Fibroblast of skin of left quadriceps (primary cell): Measurements from ENCODE around the gene FRRS1L.
A peak's percentile ranks its signal among the peaks of the same experiment; 100 is the strongest.
"Not testable (repeated sequence)": the region's sequence is repeated elsewhere in the genome, so short reads cannot be mapped to it uniquely, and the experiment has no call there.

ENCODE experiments used
- DNase-seq, 2 experiments: peaks; one replicate each; pipeline ENCODE4 v3.0.0-alpha.2; 2013; ENCODE audit warnings: low read depth in 2 of 2

The FRRS1L gene

DNA sequence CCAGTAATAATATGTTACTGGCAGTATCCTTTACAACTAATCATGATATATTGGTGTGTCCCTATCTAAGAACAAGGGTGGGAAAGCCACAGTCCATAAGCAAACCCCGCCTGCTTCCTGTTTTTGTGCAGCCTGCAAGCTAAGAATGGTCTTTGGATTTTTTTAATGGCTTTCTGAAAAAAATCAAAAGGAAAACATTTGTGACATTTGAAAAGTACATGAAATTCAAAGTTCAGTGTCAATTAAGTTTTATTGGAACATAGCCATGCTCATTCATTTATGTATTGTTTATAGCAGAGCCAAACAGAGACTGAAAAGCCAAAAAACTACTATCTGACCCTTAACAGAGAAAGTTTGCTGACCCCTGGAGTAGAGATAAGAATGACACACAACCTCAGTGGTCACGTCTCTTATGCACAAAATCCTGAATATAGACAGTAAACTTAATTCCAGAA, 34.5 kb downstream of the FRRS1L start:
- DNase-seq, result no peak

DNA sequence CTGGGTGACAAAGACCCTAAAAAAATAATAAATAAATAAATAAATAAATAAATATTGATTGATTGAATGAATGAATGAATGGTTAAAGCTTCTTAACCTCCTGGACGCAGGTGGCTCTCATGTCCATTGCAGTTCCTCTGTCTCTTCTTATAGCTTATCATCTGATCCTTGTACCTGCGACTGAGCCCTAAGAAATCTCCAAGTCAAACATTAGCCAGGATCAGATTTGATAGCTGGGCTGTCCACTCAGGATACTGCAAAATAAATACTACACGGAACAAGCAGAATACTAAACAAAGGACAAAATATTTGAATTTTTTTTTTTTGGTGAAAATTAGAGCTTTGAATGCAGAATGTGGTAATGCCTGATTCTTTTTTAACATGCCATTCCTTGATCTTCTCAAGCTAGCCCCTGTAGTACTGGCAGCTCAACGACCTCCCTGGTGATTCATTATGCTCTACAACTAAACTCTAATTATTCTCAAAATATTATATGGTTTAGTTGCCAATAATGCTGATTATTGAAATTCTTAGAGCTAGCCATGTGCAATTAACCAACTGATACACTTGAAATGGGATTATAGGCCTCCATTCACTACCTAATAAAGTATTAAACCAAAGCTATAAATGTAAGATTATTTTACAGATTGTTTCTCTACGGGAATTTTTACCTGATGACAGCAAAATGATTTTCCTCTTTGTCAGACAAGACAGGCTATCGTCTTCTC, 37.4 kb downstream of the FRRS1L start:
- no peak for DNase-seq

DNA sequence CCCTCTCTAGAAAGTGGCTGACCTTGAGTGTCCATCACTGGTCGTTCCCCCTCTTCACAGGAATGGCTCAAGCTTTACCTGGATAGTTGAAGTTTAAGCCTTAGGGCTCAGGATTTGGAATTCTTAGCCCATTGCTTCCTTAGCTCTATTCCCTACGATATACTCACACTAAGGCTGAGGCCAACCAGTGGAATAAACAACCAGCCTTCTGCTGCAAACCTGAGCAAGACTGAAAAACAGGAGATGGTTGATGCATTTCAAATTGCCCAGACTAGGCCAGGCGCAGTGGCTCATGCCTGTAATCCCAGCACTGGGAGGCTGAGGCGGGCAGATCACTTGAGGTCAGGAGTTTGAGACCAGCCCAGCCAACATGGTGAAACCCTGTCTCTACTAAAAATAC, 40.4 kb downstream of the FRRS1L start:
- DNase-seq, result not testable (repeated sequence)

DNA sequence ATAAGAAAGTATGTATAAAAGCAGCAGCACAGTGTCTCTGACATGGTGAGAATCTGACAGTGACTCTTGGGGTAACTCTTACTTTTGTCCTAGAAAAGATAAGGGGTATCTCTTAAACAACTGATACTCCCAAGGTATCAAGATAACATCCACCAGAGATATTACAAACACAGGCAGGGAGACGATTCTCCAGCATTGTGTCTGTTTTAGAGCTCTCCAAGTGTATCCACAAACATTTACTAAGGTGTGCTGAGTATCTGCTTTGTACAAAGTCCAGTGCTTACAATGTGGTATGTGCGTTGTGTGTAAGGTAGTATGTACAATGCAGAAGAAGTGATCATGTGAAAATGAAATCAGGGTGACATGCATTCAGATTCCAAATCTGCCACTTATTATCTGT, 42.9 kb downstream of the FRRS1L start:
- no peak for DNase-seq

DNA sequence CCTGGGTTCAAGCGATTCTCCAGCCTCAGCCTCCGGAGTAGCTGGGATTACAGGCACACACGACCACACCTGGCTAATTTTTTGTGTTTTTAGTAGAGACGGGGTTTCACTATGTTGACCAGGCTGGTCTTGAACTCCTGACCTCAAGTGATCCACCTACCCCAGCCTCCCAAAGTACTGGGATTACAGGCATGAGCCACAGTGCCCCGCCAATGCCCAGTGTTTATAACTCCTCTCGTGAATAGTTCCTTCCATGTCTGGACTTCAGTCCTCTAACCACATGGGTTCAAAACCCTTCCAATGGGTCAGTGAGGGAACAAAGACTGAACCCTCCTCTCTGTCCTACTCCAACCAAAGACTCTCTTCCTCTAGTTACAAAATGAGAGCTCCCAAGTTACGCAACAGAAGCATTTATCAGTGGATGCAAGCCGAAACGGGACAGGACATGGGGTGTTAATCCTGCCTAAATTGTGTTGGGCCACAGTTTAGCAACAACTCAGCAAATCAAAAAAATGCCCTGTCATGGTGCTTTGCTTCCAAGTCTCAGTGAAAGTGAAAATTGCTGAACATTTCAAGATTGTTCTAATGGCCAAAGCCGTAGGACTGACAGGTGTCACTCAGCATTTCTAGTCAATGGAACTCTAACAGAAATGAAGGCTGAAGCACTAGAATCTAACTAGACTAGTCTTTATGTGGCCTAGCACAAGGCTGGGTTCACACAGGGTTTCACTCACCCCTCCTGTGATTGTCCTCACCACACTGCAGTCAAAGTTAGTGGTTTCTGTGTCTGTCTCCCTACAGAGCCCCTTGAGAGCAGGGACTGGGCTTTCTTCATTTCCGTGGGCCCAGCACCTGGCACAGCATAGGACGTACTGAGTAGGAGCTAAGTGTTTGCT, 44.1 kb downstream of the FRRS1L start:
- no peak for DNase-seq

DNA sequence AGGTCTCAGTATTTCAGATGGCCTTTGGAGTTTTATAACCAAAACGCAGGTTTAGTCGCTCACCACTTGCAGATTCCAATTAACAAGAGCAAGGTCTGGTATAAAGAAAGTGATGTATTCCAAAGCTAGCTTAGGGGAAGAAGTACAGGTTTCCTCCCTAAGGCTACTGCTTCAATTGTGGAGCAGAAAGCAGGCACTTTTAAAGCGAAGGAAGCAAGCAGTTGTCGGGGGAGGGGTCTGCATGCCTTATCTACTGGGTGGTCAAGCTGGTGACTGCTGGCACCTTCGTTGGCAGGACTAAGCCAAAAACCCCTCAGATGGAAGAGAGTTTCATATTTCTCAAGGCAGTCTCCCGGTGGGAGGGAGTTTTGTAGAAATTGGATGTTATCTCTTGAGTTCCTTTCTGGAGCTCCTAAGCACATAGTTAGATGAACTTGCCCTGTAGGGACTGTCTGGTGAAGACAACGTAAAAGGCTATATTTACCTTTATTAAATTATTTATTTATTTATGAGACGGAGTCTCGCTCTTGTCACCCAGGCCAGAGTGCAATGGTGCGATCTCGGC, 45.7 kb downstream of the FRRS1L start:
- no peak for DNase-seq

DNA sequence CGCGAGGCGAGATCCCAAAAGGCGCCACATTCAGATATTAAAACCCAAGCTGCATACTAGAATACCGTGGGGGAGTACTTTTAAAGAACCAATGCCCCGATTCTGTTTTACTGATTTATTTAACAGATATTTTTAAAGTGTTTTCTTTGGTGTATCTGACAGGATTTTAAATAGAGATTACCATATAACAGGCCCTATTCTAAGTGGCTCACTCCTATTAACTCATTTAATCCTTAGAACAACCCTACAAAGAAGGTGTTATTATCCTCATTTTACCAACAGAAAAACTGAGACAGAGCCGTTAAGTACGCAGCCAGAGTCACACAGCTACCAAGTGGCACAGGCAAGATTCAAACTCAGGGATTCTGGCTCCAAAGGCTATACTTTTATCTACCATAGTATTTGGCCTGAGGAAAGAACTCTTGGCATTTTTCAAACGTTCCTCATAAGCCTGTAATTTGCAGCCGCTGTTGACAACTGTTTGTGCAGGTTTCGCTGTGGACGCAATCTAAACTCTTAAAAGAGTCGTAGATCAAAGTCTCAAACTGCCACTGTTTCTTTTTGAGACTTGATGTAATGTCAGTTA, 46.8 kb downstream of the FRRS1L start:
- DNase-seq, result no peak

DNA sequence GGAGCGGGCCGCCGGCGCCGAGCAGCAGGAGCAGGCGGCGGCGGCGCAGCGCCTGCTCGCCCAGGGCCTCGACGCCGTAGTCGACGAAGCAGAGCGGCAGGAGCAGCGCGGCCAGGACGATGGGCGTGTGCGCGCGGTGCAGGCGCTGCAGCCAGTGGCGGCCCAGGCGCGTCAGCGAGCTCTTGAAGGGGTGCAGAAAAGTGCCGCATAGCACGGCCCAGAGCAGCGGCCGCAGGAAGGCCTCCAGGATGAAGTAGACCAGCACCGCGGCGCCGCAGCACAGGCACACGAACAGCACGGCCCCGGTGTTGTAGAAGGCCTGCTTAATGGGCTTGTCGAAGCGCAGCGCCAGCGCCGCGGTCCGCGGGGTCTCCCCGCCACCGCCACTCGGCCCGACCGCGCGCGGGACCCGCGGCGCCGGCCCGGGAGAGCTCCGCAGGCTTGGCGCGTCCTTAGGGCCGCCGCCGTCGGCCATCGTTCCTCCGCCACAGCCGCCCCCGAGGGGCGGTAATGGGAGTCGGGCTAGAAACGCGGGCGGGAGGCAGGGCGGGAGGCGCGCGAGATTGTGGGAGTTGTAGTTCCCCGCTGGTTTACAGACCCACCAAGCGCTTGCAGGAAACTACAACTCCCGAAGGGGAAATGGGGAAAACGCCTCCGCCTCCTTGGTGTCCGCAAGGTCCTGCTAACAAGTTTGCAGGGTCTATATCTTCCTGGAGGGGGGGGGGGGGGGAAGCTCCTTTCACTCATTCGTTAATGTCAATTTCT, 47.4 kb downstream of the FRRS1L start, which contains the start of gene TMEM245:
Gene TMEM245, minus strand, starts transcription at position 509 of the 765 bp plus-strand sequence. Its CDS starts 34 bp downstream, at position 475.
- DNase-seq, result peak; percentile 99

DNA sequence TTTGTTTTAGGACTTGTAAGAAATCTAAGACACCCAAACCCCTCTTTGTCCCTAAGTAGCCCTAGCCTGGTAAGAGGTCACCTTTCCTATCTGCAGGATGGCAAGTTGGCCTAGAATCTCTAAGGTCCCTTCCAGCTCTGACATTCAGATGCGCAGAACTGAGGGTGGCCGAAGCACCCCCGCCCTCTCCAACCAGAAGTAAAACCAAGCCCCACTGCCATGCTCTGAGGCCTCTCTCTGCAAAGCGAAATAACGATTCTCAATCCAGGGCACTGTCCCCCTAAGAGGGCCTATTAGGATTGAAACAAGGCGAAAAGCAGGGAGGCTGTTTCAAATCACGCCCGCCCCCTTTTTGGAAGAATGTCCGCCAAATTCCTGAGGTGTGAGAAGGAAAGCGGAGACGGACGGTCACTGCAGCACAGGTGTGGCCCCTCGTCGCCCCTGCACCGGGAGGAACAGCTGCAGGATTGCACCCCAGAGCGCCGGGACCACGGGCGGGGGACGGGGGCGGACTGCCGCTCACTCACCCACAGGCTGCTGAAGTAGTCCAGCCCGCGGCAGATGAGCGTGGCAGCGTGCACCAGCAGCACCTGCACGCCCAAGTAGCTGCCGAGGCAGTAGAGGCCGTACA, 48.1 kb downstream of the FRRS1L start:
- no peak for DNase-seq

DNA sequence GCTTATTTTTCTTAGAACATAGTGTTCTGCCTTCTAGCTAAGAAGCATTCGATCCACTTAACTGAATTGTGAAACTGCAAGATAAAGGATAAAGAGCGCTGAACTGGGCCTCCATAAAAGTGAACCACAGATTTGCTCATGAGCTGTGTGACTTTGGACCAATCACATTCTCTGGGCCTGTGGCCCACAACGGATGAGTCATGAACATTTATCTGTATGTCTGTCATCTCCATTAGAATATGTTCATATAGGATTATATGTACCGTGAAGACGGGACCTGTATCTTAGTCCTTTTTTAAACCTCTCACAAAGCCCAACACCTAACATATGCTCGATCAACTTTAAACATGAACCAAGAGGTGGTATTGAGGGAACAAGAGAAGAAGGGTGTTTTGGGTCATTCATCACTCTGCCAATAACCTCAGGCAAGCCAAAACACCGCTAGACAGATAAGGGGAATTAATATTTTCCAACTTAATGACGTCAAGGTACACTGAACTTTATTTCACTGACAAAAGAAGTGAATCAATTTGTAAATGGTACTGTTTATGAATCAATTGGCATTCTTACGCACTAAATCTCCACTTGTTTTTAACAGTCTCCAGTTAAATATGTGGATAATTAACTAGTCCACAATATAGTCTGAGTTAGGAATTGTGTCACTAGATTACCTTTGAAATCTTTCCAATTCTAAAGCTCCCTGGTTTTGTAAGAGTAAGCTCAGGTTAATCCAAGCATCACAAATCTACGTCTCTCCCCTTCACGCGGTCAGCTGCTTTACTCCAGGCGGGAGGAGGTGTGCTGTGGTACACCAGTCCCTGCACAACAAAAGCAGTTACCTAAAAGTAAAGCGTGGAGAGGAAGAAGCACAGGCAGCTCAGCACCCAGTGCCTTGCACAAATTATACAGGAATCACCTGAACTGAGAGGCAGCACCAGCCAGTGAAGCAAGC, 48.9 kb downstream of the FRRS1L start:
- DNase-seq, result peak; percentile 76 to 78

DNA sequence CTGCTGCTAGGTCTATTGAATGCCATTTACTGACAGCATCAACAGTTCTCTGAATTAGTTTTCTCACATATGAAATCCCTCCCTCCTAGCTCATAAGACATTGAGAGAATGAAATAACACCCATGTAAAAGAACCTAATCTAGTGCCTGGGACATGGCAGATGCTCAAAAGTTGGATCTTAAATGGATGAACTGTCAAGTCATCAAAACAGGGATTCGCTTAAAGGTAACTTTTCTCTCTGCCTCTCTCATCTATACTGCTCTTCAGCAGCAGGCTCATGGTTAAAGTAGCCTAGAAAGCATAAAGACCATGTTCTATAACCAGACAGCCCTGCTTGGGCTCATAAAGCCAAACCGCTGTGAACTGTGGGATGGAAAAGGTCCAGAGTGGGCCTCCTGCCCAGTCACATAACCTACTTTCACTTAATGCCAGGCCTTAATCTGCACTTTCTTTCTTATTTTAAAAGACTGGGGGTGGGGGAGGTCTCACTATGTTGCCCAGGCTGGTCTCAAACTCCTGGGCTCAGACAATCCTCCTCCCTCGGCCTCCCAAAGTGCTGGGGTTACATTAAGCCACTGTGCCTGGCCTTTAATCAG, 51.0 kb downstream of the FRRS1L start:
- DNase-seq, result no peak

DNA sequence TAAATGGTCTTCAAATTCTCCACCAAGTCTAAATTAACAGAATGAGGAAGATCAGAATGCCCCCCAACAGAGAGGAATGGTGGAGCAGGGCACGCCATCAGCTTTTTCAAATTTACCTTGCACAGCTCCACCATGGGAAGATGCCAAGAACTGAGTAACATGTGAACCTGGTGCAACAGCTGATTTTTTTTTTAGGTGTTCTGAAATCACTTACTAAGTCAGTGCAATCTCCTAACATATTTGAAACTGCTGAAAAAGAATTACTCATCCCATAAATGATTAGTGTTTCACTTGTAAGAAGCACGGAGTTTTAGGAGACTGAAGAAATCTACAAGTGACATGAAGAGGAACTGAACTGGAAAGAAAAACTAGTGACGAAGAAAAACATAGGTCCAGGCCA, 52.4 kb downstream of the FRRS1L start:
- no peak for DNase-seq

DNA sequence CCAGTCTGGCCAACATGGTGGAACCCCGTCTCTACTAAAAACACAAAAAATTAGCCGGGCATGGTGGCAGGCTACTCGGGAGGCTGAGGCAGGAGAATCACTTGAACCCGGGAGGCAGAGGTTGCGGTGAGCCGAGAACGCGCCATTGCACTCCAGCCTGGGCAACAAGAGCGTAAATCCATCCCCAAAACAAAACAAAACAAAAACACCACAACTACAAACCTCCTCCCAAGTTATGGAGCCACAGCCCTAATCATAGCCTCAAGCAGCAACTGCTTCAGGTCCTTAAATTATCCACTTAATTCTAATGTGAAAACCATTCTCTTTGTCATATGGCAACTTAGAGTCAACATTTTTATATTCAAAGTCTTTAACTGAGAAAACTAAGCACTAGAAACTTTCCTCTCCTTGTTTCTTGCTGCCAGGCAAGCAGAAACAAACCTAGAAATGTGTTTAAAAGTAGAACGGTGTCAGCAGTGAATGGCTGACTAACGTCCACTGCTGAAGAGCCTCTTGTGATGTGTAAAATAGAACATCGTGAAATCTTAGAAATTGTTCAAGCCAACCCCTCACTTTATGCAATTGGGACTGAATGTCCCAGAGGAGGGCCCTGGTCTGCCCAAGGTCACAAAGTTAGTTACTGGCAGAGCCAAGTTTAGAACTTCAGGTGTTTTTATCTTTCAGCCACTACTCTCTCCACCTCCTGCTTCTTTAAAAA, 53.0 kb downstream of the FRRS1L start:
- no peak for DNase-seq

DNA sequence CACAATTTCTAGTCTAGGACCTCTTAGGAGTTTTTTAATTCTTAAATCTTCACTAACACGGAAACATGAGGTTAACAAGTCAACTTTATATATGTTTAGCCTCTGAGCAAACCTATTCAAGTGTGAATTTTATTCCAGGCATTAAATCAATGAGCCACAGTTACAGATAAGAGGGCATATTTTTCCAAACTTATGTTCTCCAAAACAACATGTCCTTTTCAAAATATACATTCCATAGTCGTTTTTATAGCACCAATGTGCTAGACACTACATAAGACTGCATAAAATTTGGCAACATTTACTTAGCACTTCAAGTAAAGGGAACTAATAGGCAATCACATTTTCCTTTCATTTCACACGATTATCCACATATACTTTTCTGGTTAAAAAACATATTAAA, 53.8 kb downstream of the FRRS1L start:
- no peak for DNase-seq

DNA sequence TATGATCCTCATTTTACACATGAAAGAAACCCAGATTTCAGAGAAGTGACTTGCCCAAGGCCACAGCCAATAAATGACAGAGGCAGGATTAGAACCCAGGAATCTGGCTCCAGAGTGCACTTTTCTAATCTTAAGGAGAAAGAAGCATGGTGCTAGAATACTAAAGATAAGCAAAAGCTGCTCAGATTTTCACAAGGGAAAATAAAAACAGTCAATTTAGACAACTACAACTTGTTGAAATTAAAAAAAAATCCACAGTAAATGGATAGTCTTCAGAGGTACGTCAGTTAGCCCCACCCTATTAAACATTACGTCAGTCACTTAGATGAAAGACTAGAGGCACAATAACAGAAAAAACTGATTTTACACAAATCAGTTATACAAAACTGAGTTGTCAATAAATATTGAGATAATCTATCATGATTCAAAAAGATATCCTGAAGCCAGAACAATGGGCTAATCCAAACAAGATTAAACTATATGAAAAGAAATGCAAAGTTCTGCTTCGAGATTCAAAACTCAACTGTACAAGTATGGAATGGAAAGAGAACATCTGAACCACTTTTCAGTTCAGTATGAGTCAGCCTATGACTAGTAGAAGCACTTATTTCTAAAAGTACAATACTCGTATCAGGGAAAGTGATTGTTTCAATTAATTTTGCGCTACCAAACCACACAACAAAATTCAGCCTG, 56.6 kb downstream of the FRRS1L start:
- DNase-seq, result no peak

DNA sequence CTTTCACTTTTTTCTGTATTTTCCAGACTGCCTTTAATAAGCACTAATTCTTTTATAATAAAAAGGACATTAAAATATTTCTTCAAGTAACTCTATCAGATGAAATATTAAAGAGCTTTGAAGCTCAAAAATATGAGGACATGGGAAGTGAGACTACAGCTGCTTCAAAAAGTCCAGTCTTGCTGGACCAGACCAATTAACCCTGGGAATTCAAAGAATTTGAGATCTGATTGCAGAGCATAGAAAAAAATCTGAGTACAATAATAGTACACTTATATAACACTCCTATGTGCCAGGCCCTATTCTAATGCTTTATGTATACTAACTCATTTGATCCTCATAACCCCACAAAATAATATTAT, 57.1 kb downstream of the FRRS1L start:
- no peak for DNase-seq

DNA sequence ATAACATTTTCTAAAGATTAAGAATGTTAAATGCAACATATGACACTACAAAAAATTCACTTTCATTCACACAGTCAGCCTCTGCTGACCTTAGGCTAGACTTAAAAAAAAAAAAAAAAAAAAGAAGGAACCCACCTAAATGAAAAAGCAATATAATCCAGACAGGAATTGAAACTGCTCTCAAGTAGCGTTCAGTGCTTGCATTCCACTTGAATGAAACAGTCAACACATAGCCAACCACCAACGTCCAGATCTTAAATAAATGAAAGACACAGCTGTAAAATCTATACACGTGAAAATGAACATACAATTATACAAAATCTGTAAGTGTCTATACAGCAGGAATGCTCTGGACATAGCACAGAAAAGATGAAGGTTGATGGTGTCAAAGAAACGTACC, 58.7 kb downstream of the FRRS1L start:
- no peak for DNase-seq
